ENCODE results near the gene PTTG1IP.

Gene PTTG1IP

DNA sequence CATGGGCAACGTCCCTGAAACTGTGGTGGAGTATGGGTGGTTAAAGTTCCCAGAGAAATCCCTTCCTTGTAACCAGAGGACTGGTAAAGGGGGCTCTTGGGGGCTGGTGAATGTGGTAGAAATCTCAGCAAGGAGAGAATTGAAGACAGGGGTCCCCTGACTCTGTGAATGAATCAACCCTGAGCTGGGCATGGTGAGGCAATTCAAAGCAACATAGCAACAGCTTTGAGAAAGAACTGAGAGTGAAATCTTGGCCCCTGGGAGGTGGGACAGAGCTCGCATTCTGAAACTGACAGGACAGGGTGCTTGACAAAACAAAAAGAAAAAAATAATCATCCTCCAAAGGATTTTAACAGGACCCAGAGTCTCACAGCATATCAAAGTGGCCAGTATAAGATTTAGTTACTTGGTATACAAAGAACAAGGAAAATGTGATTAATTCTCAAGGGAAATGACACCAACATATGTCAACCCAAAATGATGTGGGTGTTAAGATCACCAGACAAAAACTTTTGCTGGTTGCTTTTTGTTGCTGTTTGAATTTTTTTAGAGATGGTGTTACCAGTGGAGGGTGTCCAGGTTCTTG lies 43.9 kb downstream of the PTTG1IP start:
- H3K9me3 Mint-ChIP-seq = peaks cover 52% of the 10 kb centered on the region
- no peaks in the 10 kb centered on the region for H3K4me1 Mint-ChIP-seq
- peaks cover 26% of the 10 kb centered on the region for H3K27me3 Mint-ChIP-seq (ENCODE audit: low read depth, poor library complexity)
- no peak overlapping the region for H3K4me3 Mint-ChIP-seq
- H3K36me3 Mint-ChIP-seq (ENCODE audit: low read depth) = peaks cover 16% of the 10 kb centered on the region
- no peak overlapping the region for H3K27ac Mint-ChIP-seq
- DNase-seq = no peak
- no peak for TF ChIP-seq CTCF (IDR thresholded peaks at IDR 0.05)

- no peak for TF ChIP-seq CTCF (IDR thresholded peaks at IDR 0.05)
- H3K27me3 Mint-ChIP-seq (ENCODE audit: low read depth, poor library complexity) = peaks cover 24% of the 10 kb centered on the region
- H3K9me3 Mint-ChIP-seq = peaks cover 62% of the 10 kb centered on the region
Measured at GRCh38 chr21:44828362-44829056, 45.0 kb downstream of the PTTG1IP start.

GRCh38 chr21:44823179-44823660 lies 50.3 kb downstream of the PTTG1IP start:
- H3K4me1 Mint-ChIP-seq = no peaks in the 10 kb centered on the region
- H3K27me3 Mint-ChIP-seq (ENCODE audit: low read depth, poor library complexity) = peaks cover 7% of the 10 kb centered on the region
- H3K4me3 Mint-ChIP-seq = no peak overlapping the region
- no peak for TF ChIP-seq CTCF (IDR thresholded peaks at IDR 0.05)
- H3K9me3 Mint-ChIP-seq = peaks cover 82% of the 10 kb centered on the region
- H3K36me3 Mint-ChIP-seq (ENCODE audit: low read depth) = peaks cover 32% of the 10 kb centered on the region
- no peak overlapping the region for H3K27ac Mint-ChIP-seq
- DNase-seq = no peak

More at GRCh38 chr21:44828362-44829056, 45.0 kb downstream of the PTTG1IP start:
- no peak for DNase-seq
- Mint-ChIP-seq H3K4me1 (no peaks in the 10 kb centered on the region), H3K4me3 (no peak overlapping the region), H3K27ac (no peak overlapping the region), H3K36me3 (ENCODE audit: low read depth) (peaks cover 21% of the 10 kb centered on the region)

- TF ChIP-seq CTCF (IDR thresholded peaks at IDR 0.05) = no peak
- Mint-ChIP-seq H3K27me3 (ENCODE audit: low read depth, poor library complexity) (peaks cover 5% of the 10 kb centered on the region), H3K36me3 (ENCODE audit: low read depth) (peaks cover 28% of the 10 kb centered on the region), H3K9me3 (peaks cover 76% of the 10 kb centered on the region), H3K4me1 (no peaks in the 10 kb centered on the region), H3K27ac (no peak overlapping the region), H3K4me3 (no peak overlapping the region)
- DNase-seq = no peak
Measured at GRCh38 chr21:44822484-44823178, 50.9 kb downstream of the PTTG1IP start.

DNA sequence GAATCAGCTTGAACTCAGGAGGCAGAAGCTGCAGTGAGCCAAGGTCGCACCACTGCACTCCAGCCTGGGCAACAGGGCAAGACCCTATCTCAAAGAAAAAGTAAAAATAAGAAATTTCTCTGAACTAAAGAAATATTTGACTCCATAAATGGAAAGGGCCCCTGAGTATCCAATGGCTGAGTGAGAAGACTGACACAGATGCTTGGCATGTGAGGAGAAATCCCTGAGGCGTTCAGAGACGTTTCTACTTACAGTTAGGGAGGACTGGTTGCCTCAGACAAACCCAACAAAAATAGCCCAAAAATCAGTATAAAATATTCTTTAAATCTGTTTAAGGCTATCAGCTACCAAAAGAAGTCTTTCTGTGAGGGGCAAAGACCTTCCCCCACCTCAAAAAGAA lies 52.6 kb downstream of the PTTG1IP start:
- Mint-ChIP-seq H3K9me3 (peaks cover 58% of the 10 kb centered on the region), H3K36me3 (ENCODE audit: low read depth) (peaks cover 22% of the 10 kb centered on the region), H3K4me1 (peaks cover 7% of the 10 kb centered on the region), H3K27ac (no peak overlapping the region), H3K27me3 (ENCODE audit: low read depth, poor library complexity) (peaks cover 3% of the 10 kb centered on the region), H3K4me3 (no peak overlapping the region)
- no peak for TF ChIP-seq CTCF (IDR thresholded peaks at IDR 0.05)
- DNase-seq = no peak

Measured in nephron progenitor cell (in vitro differentiated cells).